Measurements from ENCODE around the gene RHOBTB3. TPM values are rescaled to one million over a fixed set of nuclear protein-coding genes. Genes with fewer than 3 reads are reported as not detected.

RHOBTB3 gene
- total RNA-seq, 4 donors from 2014 or later, result 16.7 to 39.4 (median 28.2) TPM

DNA sequence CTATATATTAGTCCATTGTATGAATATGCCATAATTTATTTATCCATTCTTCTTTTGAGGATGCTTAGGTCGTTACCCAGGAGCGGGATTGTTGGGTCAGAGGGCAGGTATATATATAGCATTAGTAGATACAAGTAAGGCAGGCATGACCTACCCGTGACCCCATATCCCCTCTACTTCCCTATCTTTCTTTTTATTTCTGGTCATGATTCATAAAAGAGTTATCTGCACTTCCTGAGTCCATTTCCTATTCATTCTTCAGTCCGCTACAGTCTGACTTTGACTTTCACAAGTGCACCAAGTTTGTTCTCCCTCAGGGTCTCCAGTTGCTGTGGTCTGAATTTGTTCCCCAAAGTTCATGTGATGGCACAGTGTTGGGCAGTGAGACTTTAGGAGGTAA lies 6.9 kb downstream of the RHOBTB3 start:
- WGBS, 2 donors, result 72 to 78% methylated on average over 4 of the region's 4 CpGs
- H3K4me3 ChIP-seq (ENCODE audit: low read depth, poor library complexity, severe bottlenecking), result no peak overlapping the region
- intact Hi-C loops (cut with DNase I; ENCODE audit: low total_unique reads), result no loop called here
- no peak for TF ChIP-seq POLR2A (IDR thresholded peaks at IDR 0.05)
- TF ChIP-seq, protein P1, sequence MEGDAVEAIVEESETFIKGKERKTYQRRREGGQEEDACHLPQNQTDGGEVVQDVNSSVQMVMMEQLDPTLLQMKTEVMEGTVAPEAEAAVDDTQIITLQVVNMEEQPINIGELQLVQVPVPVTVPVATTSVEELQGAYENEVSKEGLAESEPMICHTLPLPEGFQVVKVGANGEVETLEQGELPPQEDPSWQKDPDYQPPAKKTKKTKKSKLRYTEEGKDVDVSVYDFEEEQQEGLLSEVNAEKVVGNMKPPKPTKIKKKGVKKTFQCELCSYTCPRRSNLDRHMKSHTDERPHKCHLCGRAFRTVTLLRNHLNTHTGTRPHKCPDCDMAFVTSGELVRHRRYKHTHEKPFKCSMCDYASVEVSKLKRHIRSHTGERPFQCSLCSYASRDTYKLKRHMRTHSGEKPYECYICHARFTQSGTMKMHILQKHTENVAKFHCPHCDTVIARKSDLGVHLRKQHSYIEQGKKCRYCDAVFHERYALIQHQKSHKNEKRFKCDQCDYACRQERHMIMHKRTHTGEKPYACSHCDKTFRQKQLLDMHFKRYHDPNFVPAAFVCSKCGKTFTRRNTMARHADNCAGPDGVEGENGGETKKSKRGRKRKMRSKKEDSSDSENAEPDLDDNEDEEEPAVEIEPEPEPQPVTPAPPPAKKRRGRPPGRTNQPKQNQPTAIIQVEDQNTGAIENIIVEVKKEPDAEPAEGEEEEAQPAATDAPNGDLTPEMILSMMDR (IDR thresholded peaks at IDR 0.05), result no peak
- no peak for DNase-seq (ENCODE audit: low spot score in 2 of 2)

DNA sequence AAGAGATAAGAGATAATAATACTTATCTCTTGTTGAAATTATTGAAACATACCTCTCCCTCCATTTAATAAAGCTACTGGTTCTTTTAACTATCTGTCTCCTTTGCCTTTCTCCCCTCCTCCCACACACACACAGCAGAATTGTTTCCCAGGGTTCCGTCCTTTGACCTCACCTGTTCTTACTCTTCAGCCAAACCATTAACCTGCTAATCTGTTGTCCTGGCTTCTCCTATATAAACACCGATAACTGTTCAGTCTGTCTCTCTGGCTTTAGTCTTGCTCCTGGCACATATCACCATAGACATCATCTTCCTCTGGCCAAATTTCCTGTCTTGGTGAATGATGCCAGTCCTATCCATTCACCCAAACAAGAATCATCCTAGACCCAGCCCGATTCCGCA lies 7.7 kb downstream of the RHOBTB3 start:
- no peak for DNase-seq (ENCODE audit: low spot score in 2 of 2)
- intact Hi-C loops (cut with DNase I; ENCODE audit: low total_unique reads), result no loop called here
- no peak for TF ChIP-seq POLR2A (IDR thresholded peaks at IDR 0.05)
- TF ChIP-seq, protein P1 (IDR thresholded peaks at IDR 0.05), result no peak
- 93 to 95% methylated on average over 4 of the region's 4 CpGs for WGBS, 2 donors
- H3K4me3 ChIP-seq (ENCODE audit: low read depth, poor library complexity, severe bottlenecking), result no peak overlapping the region

DNA sequence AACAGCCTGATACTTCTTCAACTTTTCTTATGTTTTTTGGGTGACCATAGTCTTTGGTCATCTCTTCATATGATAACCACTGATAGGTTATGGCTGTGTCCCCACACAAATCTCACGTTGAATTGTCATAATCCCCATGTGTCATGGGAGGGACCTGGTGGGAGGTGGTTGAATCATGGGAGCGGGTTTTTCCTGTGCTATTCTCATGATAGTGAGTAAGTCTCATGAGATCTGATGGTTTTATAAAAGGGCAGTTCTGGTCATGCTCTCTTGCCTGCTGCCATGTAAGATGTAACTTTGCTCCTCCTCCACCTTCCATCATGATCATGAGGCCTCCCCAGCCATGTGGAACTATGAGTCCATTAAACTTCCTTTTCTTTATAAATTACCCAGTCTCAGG lies 8.7 kb downstream of the RHOBTB3 start:
- intact Hi-C loops (cut with DNase I; ENCODE audit: low total_unique reads), result no loop called here
- no peak overlapping the region for H3K4me3 ChIP-seq (ENCODE audit: low read depth, poor library complexity, severe bottlenecking)
- 93 to 100% methylated on average over 2 of the region's 2 CpGs for WGBS, 2 donors
- no peak for TF ChIP-seq POLR2A (IDR thresholded peaks at IDR 0.05)
- TF ChIP-seq, protein P1 (IDR thresholded peaks at IDR 0.05), result no peak
- no peak for DNase-seq (ENCODE audit: low spot score in 2 of 2)

DNA sequence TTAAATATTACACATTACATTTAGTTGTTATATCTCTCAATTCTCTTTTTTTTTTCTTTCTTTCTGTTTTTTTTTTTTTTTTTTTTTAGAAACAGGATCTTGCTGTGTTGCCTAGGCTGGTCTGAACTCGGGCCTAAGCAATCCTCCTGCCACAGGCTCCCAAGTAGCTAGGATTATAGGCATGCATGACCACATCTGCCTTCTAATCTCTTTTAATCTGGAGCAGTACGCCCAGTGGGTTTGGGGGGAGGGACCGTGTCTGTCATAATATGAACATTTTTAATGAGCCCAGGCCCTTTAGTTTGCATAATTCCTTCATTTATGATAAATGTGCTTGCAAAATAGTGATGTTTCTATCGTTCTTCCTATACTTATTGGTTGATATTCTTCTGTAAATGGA lies 10.3 kb downstream of the RHOBTB3 start:
- no peak for DNase-seq (ENCODE audit: low spot score in 2 of 2)
- H3K4me3 ChIP-seq (ENCODE audit: low read depth, poor library complexity, severe bottlenecking), result no peak overlapping the region
- intact Hi-C loops (cut with DNase I; ENCODE audit: low total_unique reads), result no loop called here
- no peak for TF ChIP-seq POLR2A (IDR thresholded peaks at IDR 0.05)
- TF ChIP-seq, protein P1 (IDR thresholded peaks at IDR 0.05), result no peak
- 83 to 92% methylated on average over 4 of the region's 4 CpGs for WGBS, 2 donors

DNA sequence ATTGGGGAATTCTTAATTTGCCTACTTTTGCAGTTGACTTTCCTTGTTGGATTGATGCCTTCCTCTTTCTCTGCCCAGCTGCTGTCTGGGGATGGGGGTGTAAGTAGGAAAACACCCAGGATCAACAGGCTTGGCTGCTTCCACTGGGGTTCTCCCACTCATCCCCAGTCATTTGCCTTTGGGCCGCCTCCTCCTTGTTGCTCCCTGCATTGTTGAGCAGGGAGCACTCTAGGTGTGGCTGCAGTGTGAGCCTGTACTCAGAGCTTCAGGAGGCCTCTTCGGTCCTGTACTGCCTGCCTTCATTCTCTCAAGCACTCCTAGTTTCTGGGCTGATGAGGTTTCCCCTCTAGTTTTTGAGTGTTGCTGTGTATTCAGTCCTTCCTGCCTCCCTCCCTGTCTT lies 12.1 kb downstream of the RHOBTB3 start:
- 58 to 73% methylated on average over 2 of the region's 2 CpGs for WGBS, 2 donors
- TF ChIP-seq, protein P1 (IDR thresholded peaks at IDR 0.05), result no peak
- TF ChIP-seq POLR2A (IDR thresholded peaks at IDR 0.05), result no peak
- intact Hi-C loops (cut with DNase I; ENCODE audit: low total_unique reads), result no loop called here
- no peak for DNase-seq (ENCODE audit: low spot score in 2 of 2)
- no peak overlapping the region for H3K4me3 ChIP-seq (ENCODE audit: low read depth, poor library complexity, severe bottlenecking)

DNA sequence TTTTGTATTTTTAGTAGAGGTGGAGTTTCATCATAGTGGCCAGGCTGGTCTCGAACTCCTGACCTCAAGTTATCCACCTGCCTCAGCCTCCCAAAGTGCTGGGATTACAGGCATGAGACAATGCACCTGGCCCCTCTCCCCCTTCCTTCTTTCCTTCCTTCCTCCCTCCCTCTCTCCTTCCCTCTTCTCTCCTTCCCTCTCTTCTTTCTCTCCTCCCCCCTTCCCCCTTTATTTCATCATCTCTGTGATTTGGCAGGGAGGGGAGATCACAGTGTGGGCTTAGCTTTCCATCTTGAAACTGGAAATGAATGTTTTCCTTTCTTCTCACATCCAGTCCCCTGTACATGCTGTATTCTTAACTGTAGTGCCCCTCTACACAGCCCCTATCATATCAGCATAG lies 12.7 kb downstream of the RHOBTB3 start:
- no peak for DNase-seq (ENCODE audit: low spot score in 2 of 2)
- H3K4me3 ChIP-seq (ENCODE audit: low read depth, poor library complexity, severe bottlenecking), result no peak overlapping the region
- WGBS, 2 donors, result 86 to 95% methylated on average over 1 of the region's 1 CpG
- intact Hi-C loops (cut with DNase I; ENCODE audit: low total_unique reads), result no loop called here
- TF ChIP-seq, protein P1 (IDR thresholded peaks at IDR 0.05), result no peak
- no peak for TF ChIP-seq POLR2A (IDR thresholded peaks at IDR 0.05)
